B cell (primary cell): ENCODE data around the gene GNA14. TPM values are rescaled to one million over a fixed set of nuclear protein-coding genes. Genes with fewer than 3 reads are reported as not detected.

Source experiments
- ATAC-seq: fragments of 200-7000 bp; cut with Tn5 transposase; one replicate; pipeline ENCODE4 v1.10.0; 2021; ENCODE audit warnings: low read depth, mild to moderate bottlenecking, moderate number of reproducible peaks, moderate library complexity
- CTCF ChIA-PET: fragments of 350-600 bp; sonication (Branson Sonifier 250); formaldehyde crosslinking; loops from one replicate; lab custom pipeline; 2021; ENCODE audit warnings: antibody characterized with exemption, inconsistent platforms; lab: Charles Lee
- POLR2A ChIA-PET: fragments of 350-600 bp; sonication (Branson Sonifier 250); formaldehyde crosslinking; loops from one replicate; lab custom pipeline; 2021; ENCODE audit warnings: antibody characterized with exemption; lab: Charles Lee
- DNase-seq: peaks from one replicate; pipeline ENCODE4 v3.0.0; 2013
- H2AFZ ChIP-seq: 2 replicates; pipeline ENCODE4 v1.6.1; 2012; ENCODE audit warnings: mild to moderate bottlenecking, low read depth, low read length; ENCODE audit not compliant: insufficient read depth, poor library complexity, severe bottlenecking
- H3K27ac ChIP-seq, 2 donors: 1 replicate in 1 of 2; 2 replicates in 1 of 2; pipeline ENCODE4 v1.5.1; 2012 to 2013; ENCODE audit warnings: low read length in 2 of 2, mild to moderate bottlenecking in 2 of 2, moderate library complexity in 1 of 2
- H3K27me3 ChIP-seq, 4 experiments: fragments of 200-600 bp in 1 of 4; sonication (generic) in 1 of 4; replicated peaks in 1 of 4; 1 replicate in 2 of 4; 2 replicates in 2 of 4; pipeline versions ENCODE4 v1.6.1 to v1.7.0; 2013 to 2016; ENCODE audit warnings: low read length in 3 of 4, mild to moderate bottlenecking in 2 of 4, mixed read lengths in 1 of 4, moderate library complexity in 1 of 4; ENCODE audit not compliant: insufficient read depth in 4 of 4, control insufficient read depth in 3 of 4; ENCODE audit errors: control extremely low read depth in 1 of 4
- H3K36me3 ChIP-seq, 2 experiments: replicated peaks in 1 of 2; 1 replicate in 1 of 2; 2 replicates in 1 of 2; pipeline versions ENCODE4 v1.6.1 to v1.7.1; 2013; ENCODE audit warnings: low read length in 1 of 2; ENCODE audit not compliant: insufficient read depth in 2 of 2, control insufficient read depth in 1 of 2; ENCODE audit errors: control extremely low read depth in 1 of 2, extremely low read depth in 1 of 2
- H3K4me1 ChIP-seq, 2 donors: fragments of 200-600 bp in 1 of 2; sonication (generic) in 1 of 2; 1 replicate in 1 of 2; 2 replicates in 1 of 2; pipeline versions ENCODE4 v1.5.1 to v1.6.1; 2013 to 2017; ENCODE audit warnings: low read length in 2 of 2; ENCODE audit not compliant: control insufficient read depth in 2 of 2, insufficient read depth in 2 of 2
- H3K4me2 ChIP-seq: replicated peaks from 2 replicates; pipeline ENCODE3; 2012; ENCODE audit warnings: mild to moderate bottlenecking, low read depth, low read length; ENCODE audit not compliant: poor library complexity, severe bottlenecking
- H3K4me3 ChIP-seq, 5 experiments: fragments of 200-600 bp in 1 of 5; sonication (generic) in 1 of 5; 1 replicate in 3 of 5; 2 replicates in 2 of 5; pipeline versions ENCODE4 v1.5.1 to v1.7.0; 2011 to 2016; ENCODE audit warnings: low read length in 4 of 5, mild to moderate bottlenecking in 4 of 5, low read depth in 2 of 5, control low read depth in 1 of 5, moderate library complexity in 1 of 5; ENCODE audit not compliant: insufficient read depth in 1 of 5; ENCODE audit errors: control extremely low read depth in 1 of 5, extremely low read depth in 1 of 5
- H3K79me2 ChIP-seq: fragments of 200-600 bp; sonication (generic); one replicate; pipeline ENCODE4 v1.6.0; 2016; ENCODE audit warnings: low read length; ENCODE audit not compliant: control insufficient read depth, insufficient read depth
- H3K9ac ChIP-seq: fragments of 200-600 bp; sonication (generic); 2 replicates; pipeline ENCODE4 v1.6.1; 2017; ENCODE audit warnings: mild to moderate bottlenecking, low read length, moderate library complexity
- H3K9me3 ChIP-seq, 3 donors: one replicate each; pipeline versions ENCODE4 v1.6.1 to v1.7.1; 2013; ENCODE audit warnings: low read length in 2 of 3; ENCODE audit not compliant: control insufficient read depth in 2 of 3, insufficient read depth in 1 of 3; ENCODE audit errors: control extremely low read depth in 1 of 3
- H4K20me1 ChIP-seq: 2 replicates; pipeline ENCODE4 v1.6.0; 2012; ENCODE audit warnings: mild to moderate bottlenecking, low read length; ENCODE audit not compliant: insufficient read depth, control insufficient read depth, poor library complexity, severe bottlenecking
- H3K27ac Mint-ChIP-seq: one replicate; pipeline ENCODE4 v1.8.0; 2021; ENCODE audit warnings: mixed read lengths
- H3K27me3 Mint-ChIP-seq: one replicate; pipeline ENCODE4 v1.8.0; 2021; ENCODE audit warnings: mixed read lengths
- H3K4me1 Mint-ChIP-seq: one replicate; pipeline ENCODE4 v1.8.0; 2021; ENCODE audit warnings: mixed read lengths
- H3K4me3 Mint-ChIP-seq: one replicate; pipeline ENCODE4 v1.8.0; 2021; ENCODE audit warnings: mixed read lengths
- H3K9me3 Mint-ChIP-seq: one replicate; pipeline ENCODE4 v1.8.0; 2022; ENCODE audit warnings: mixed read lengths; ENCODE audit not compliant: insufficient read depth
- EZH2 ChIP-seq: IDR thresholded peaks from 2 replicates; pipeline ENCODE4 v1.6.1; 2012; ENCODE audit warnings: borderline replicate concordance, low read depth, mild to moderate bottlenecking, moderate library complexity, low read length; ENCODE audit not compliant: insufficient read depth, poor library complexity, severe bottlenecking
- WGBS: methylation state at CpG from one replicate; pipeline ENCODE4 v1.1.5; 2013; ENCODE audit warnings: missing lambda C conversion rate; ENCODE audit not compliant: insufficient coverage; 5-methylcytosine and 5-hydroxymethylcytosine counted together
- intact Hi-C: fragments of 100-400 bp; cut with micrococcal nuclease; formaldehyde crosslinking; loops from one replicate; pipeline ENCODE4 v1.10.0; 2022
- polyA plus RNA-seq: library from polyadenylated mRNA; depleted of rRNA; stranded (reverse); fragments of >200 nt; gene quantifications from 2 replicates; pipeline ENCODE4 v1.2.3, GENCODE V29; 2012
- total RNA-seq, 2 donors: library from RNA; stranded (reverse); fragments of 120-200 nt in 1 of 2; gene quantifications; 1 replicate in 1 of 2; 2 replicates in 1 of 2; pipeline versions ENCODE4 v1.2.3 to v1.2.4, GENCODE V29; 2013 to 2022
- TF ChIP-seq, protein P1 (sequence below): fragments of 200-600 bp; IDR thresholded peaks from one replicate; pipeline ENCODE4 v1.8.0; 2022; ENCODE audit warnings: antibody characterized with exemption, mild to moderate bottlenecking

GNA14 gene
- total and polyA plus RNA-seq, 2 donors (not counting 1 experiment from before 2014, with no cell fraction given), result not detected

- Mint-ChIP-seq H3K4me1 (no peaks in the 10 kb centered on the region), H3K9me3 (peaks cover 7% of the 10 kb centered on the region), H3K4me3 (no peak overlapping the region), H3K27me3 (peaks cover 24% of the 10 kb centered on the region), H3K27ac (no peak overlapping the region)
- ATAC-seq, result no peak
- intact Hi-C loops, result no loop called here
- no peak overlapping the region for H3K4me2 ChIP-seq
- peaks cover 0 to 8% (median 4%) of the 10 kb centered on the region in 4 experiments for H3K27me3 ChIP-seq
- H3K4me1 ChIP-seq, result no peaks in the 10 kb centered on the region
- ChIA-PET POLR2A (no interaction called here), CTCF (interaction anchor here (0.8 kb wide), 1 partner anchor 31 kb away, joined by 3 read pairs; no protein-coding TSS in a partner anchor)
- H2AFZ ChIP-seq, result no peak overlapping the region
- H3K9me3 ChIP-seq, result peaks cover 0 to 9% (median 0%) of the 10 kb centered on the region in 3 donors
- no peak overlapping the region for H3K9ac ChIP-seq
- no peaks in the 10 kb centered on the region for H3K36me3 ChIP-seq
- no CpG with 5 or more reads among the region's 1 CpG for WGBS
- H3K27ac ChIP-seq, result no peak overlapping the region
- no peaks in the 10 kb centered on the region for H3K79me2 ChIP-seq
- no peak overlapping the region for H3K4me3 ChIP-seq
- no peaks in the 10 kb centered on the region for H4K20me1 ChIP-seq
- no peak for DNase-seq
- TF ChIP-seq, protein P1, sequence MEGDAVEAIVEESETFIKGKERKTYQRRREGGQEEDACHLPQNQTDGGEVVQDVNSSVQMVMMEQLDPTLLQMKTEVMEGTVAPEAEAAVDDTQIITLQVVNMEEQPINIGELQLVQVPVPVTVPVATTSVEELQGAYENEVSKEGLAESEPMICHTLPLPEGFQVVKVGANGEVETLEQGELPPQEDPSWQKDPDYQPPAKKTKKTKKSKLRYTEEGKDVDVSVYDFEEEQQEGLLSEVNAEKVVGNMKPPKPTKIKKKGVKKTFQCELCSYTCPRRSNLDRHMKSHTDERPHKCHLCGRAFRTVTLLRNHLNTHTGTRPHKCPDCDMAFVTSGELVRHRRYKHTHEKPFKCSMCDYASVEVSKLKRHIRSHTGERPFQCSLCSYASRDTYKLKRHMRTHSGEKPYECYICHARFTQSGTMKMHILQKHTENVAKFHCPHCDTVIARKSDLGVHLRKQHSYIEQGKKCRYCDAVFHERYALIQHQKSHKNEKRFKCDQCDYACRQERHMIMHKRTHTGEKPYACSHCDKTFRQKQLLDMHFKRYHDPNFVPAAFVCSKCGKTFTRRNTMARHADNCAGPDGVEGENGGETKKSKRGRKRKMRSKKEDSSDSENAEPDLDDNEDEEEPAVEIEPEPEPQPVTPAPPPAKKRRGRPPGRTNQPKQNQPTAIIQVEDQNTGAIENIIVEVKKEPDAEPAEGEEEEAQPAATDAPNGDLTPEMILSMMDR, result no peak
- no peak for TF ChIP-seq EZH2
These were observed 159.5 kb downstream of the GNA14 start for GRCh38 chr9:77488439-77489126.

- Histone ChIP-seq H3K4me2 (no peak overlapping the region), H3K4me1 (no peaks in the 10 kb centered on the region), H3K9ac (no peak overlapping the region), H3K9me3 (peaks cover 0 to 9% (median 0%) of the 10 kb centered on the region in 3 donors), H2AFZ (no peak overlapping the region), H3K79me2 (no peaks in the 10 kb centered on the region), H3K36me3 (no peaks in the 10 kb centered on the region), H3K27ac (no peak overlapping the region), H3K27me3 (peaks cover 0 to 8% (median 4%) of the 10 kb centered on the region in 4 experiments), H3K4me3 (no peak overlapping the region), H4K20me1 (no peaks in the 10 kb centered on the region)
- no peak for DNase-seq
- Mint-ChIP-seq H3K9me3 (peaks cover 7% of the 10 kb centered on the region), H3K4me1 (no peaks in the 10 kb centered on the region), H3K27ac (no peak overlapping the region), H3K4me3 (no peak overlapping the region), H3K27me3 (peaks cover 24% of the 10 kb centered on the region)
- intact Hi-C loops, result no loop called here
- POLR2A ChIA-PET, result no interaction called here
- TF ChIP-seq EZH2, result no peak
- TF ChIP-seq, protein P1, result no peak
- 80% methylated on average over 1 of the region's 1 CpG for WGBS
- ATAC-seq, result no peak
- CTCF ChIA-PET, result interaction anchor here (0.9 kb wide), 1 partner anchor 10 kb away, joined by 3 read pairs; no protein-coding TSS in a partner anchor
These were observed 161.2 kb downstream of the GNA14 start for GRCh38 chr9:77486968-77487367.
